ELF-1 (cell line): ENCODE measurements around the gene MAPKBP1.

Experiments
- DNase-seq: peaks from one replicate; pipeline ENCODE4 v3.0.0-alpha.2; 2016; ENCODE audit warnings: low read depth, low spot score

MAPKBP1 gene

GRCh38 chr15:41809526-41810220 is 35.4 kb downstream of the MAPKBP1 start:
- DNase-seq, result no peak

- DNase-seq, result no peak
These were observed 36.6 kb downstream of the MAPKBP1 start for GRCh38 chr15:41810651-41811431.

- peak; percentile 88 for DNase-seq
These were observed 37.3 kb downstream of the MAPKBP1 start for GRCh38 chr15:41811432-41812195.

- DNase-seq, result no peak
These were observed 38.6 kb downstream of the MAPKBP1 start for GRCh38 chr15:41812820-41813375.

GRCh38 chr15:41813426-41813825 is 39.1 kb downstream of the MAPKBP1 start:
- DNase-seq, result no peak

GRCh38 chr15:41814534-41814933 is 40.2 kb downstream of the MAPKBP1 start:
- DNase-seq, result no peak

GRCh38 chr15:41816788-41817187 is 42.5 kb downstream of the MAPKBP1 start:
- no peak for DNase-seq

- no peak for DNase-seq
These were observed 43.0 kb downstream of the MAPKBP1 start for GRCh38 chr15:41817327-41817726.

- DNase-seq, result no peak
These were observed 43.5 kb downstream of the MAPKBP1 start for GRCh38 chr15:41817781-41818180.

GRCh38 chr15:41819455-41820050 is 45.3 kb downstream of the MAPKBP1 start:
- no peak for DNase-seq

- no peak for DNase-seq
These were observed 46.6 kb downstream of the MAPKBP1 start for GRCh38 chr15:41820791-41821423.

GRCh38 chr15:41821831-41822230 is 47.5 kb downstream of the MAPKBP1 start:
- no peak for DNase-seq

GRCh38 chr15:41822471-41822870 is 48.2 kb downstream of the MAPKBP1 start:
- no peak for DNase-seq

- no peak for DNase-seq
These were observed 48.7 kb downstream of the MAPKBP1 start for GRCh38 chr15:41822957-41823356.

- no peak for DNase-seq
These were observed 49.2 kb downstream of the MAPKBP1 start for GRCh38 chr15:41823502-41823901.

- DNase-seq, result no peak
These were observed 49.9 kb downstream of the MAPKBP1 start for GRCh38 chr15:41824062-41824745.

- no peak for DNase-seq
These were observed 50.9 kb downstream of the MAPKBP1 start for GRCh38 chr15:41825145-41825544.

GRCh38 chr15:41825572-41826535 is 51.6 kb downstream of the MAPKBP1 start:
- peak; percentile 26 for DNase-seq

GRCh38 chr15:41827290-41827879 is 53.1 kb downstream of the MAPKBP1 start:
- peak; percentile 54 for DNase-seq
